HepG2 (cell line): ENCODE measurements around the gene FAM181A. TPM values are rescaled to one million over a fixed set of nuclear protein-coding genes. Genes with fewer than 3 reads are reported as not detected.
A peak's percentile ranks its signal among the peaks of the same experiment; 100 is the strongest.

Experiments
- ATF7 ChIP-seq, 2 experiments: fragments of 450-650 bp in 1 of 2; sonication (generic) in 1 of 2; formaldehyde crosslinking in 1 of 2; IDR thresholded peaks; 2 replicates each; pipeline versions ENCODE4 v1.4.0 to v1.6.1; 2016 to 2020; ENCODE audit warnings: antibody characterized with exemption in 1 of 2, mild to moderate bottlenecking in 1 of 2, missing genetic modification reagents in 1 of 2
- FIP1L1 ChIP-seq: fragments of 200-400 bp; formaldehyde crosslinking; IDR thresholded peaks from 2 replicates; pipeline ENCODE4 v1.6.1; 2018; ENCODE audit warnings: low read depth, mild to moderate bottlenecking, low read length, moderate library complexity, borderline replicate concordance; ENCODE audit not compliant: insufficient read depth
- KIAA2018 ChIP-seq: sonication (generic); formaldehyde crosslinking; IDR thresholded peaks from 2 replicates; pipeline ENCODE4 v1.5.0; 2020; ENCODE audit warnings: mild to moderate bottlenecking, missing genetic modification reagents, borderline replicate concordance
- MIER2 ChIP-seq: IDR thresholded peaks from 2 replicates; pipeline ENCODE4 v1.6.1; 2016; ENCODE audit warnings: missing biosample characterization, missing genetic modification reagents
- TCF7L2 ChIP-seq: IDR thresholded peaks from 2 replicates; pipeline ENCODE4 v1.6.1; 2011; ENCODE audit warnings: mild to moderate bottlenecking, low read depth, low read length, moderate library complexity
- ZFP36 ChIP-seq: fragments of 150-350 bp; IDR thresholded peaks from 2 replicates; pipeline ENCODE4 v1.6.1; 2018; ENCODE audit warnings: borderline replicate concordance, low read length, low read depth; ENCODE audit not compliant: partially characterized antibody
- ZNF263 ChIP-seq: sonication (generic); formaldehyde crosslinking; IDR thresholded peaks from 2 replicates; pipeline ENCODE4 v1.4.0; 2020; ENCODE audit warnings: missing genetic modification reagents
- ZNF407 ChIP-seq: sonication (generic); formaldehyde crosslinking; IDR thresholded peaks from one replicate; pipeline ENCODE4 v1.5.1; 2020; ENCODE audit warnings: mild to moderate bottlenecking, missing genetic modification reagents; ENCODE audit errors: not compliant biosample characterization
- ZNF546 ChIP-seq: sonication (generic); formaldehyde crosslinking; conservative IDR thresholded peaks from 2 replicates; pipeline ENCODE4 v1.8.1; 2023; ENCODE audit warnings: mild to moderate bottlenecking, missing genetic modification reagents
- ZNF773 ChIP-seq: sonication (generic); formaldehyde crosslinking; IDR thresholded peaks from 2 replicates; pipeline ENCODE4 v1.4.0; 2020; ENCODE audit warnings: missing genetic modification reagents, borderline replicate concordance
- ZNF781 ChIP-seq: sonication (generic); formaldehyde crosslinking; IDR thresholded peaks from 2 replicates; pipeline ENCODE4 v1.5.1; 2020; ENCODE audit warnings: borderline replicate concordance, mild to moderate bottlenecking, missing genetic modification reagents; ENCODE audit errors: not compliant biosample characterization
- polyA plus RNA-seq, 8 experiments: library from polyadenylated mRNA; depleted of rRNA in 3 of 8; stranded (reverse) in 7 of 8; unstranded in 1 of 8; fragments of >200 nt; fragmentation: Illumina TruSeq in 4 of 8; extraction: Trizol in 4 of 8; gene quantifications; 2 replicates each; pipeline versions ENCODE4 v1.2.1 to v1.2.3, GENCODE V29; 2011 to 2016; ENCODE audit warnings: low read depth in 4 of 8, missing spikeins in 1 of 8, mixed read lengths in 1 of 8; ENCODE audit not compliant: insufficient read depth in 1 of 8
- total RNA-seq, 5 experiments: library from RNA; depleted of rRNA; stranded (reverse); fragments of >200 nt; fragmentation: Illumina TruSeq; extraction: Trizol; gene quantifications; 2 replicates each; pipeline ENCODE4 v1.2.3, GENCODE V29; 2016; ENCODE audit warnings: low read depth in 1 of 5

The FAM181A gene
- total and polyA plus RNA-seq, 2 of the 13 experiments (the other 11 are each of a cell fraction or from before 2014, with no cell fraction given), result 1.1 to 1.5 TPM

- no peak for TF ChIP-seq FIP1L1
- TF ChIP-seq ZFP36, result no peak
- no peak for TF ChIP-seq ATF7 (IDR thresholded peaks at IDR 0.05)
- TF ChIP-seq ATF7 (CRISPR knock-in tag; IDR thresholded peaks at IDR 0.05), result no peak
- no peak for TF ChIP-seq ZNF407 (CRISPR knock-in tag)
- TF ChIP-seq ZNF781 (CRISPR knock-in tag), result no peak
- TF ChIP-seq KIAA2018 (CRISPR knock-in tag), result no peak
- TF ChIP-seq ZNF263, result no peak
- TF ChIP-seq MIER2 (CRISPR knock-in tag), result no peak
- TF ChIP-seq TCF7L2, result no peak
- 0 out of 2 replicates have a peak, but pooled peaks have one; percentile 75 for TF ChIP-seq ZNF546
- TF ChIP-seq ZNF773 (CRISPR knock-in tag), result no peak
Measured at GRCh38 chr14:93953739-93954515, 26.8 kb downstream of the FAM181A start (continued).
